Neural cell (in vitro differentiated cells): ENCODE results near the gene MAP6. TPM values are rescaled to one million over a fixed set of nuclear protein-coding genes. Genes with fewer than 3 reads are reported as not detected.
A peak's percentile ranks its signal among the peaks of the same experiment; 100 is the strongest.

Experiments
- H2AFZ ChIP-seq: fragments of 200-600, 300-800 bp; sonication (generic), shearing (Covaris generic); 2 replicates; pipeline ENCODE4 v1.6.0; 2014; ENCODE audit warnings: low read depth, mild to moderate bottlenecking, antibody characterized with exemption, low read length, moderate library complexity
- H3F3A ChIP-seq: fragments of 200-600 bp; shearing (Covaris generic); 2 replicates; pipeline ENCODE4 v1.6.1; 2016; ENCODE audit warnings: mild to moderate bottlenecking, moderate library complexity, mixed read lengths, antibody characterized with exemption, low read length; ENCODE audit not compliant: insufficient read depth, poor library complexity, severe bottlenecking
- H3K27ac ChIP-seq: fragments of 200-600, 300-800 bp; sonication (generic), shearing (Covaris generic); 2 replicates; pipeline ENCODE4 v1.5.1; 2014; ENCODE audit warnings: mild to moderate bottlenecking, low read length, moderate library complexity
- H3K27me3 ChIP-seq: fragments of 300-800, 200-600 bp; sonication (generic), shearing (Covaris generic); 2 replicates; pipeline ENCODE4 v1.6.0; 2014; ENCODE audit warnings: mild to moderate bottlenecking, low read depth, low read length, moderate library complexity; ENCODE audit not compliant: insufficient read depth
- H3K36me3 ChIP-seq: fragments of 300-800, 200-600 bp; sonication (generic), shearing (Covaris generic); 2 replicates; pipeline ENCODE4 v1.5.1; 2014; ENCODE audit warnings: mild to moderate bottlenecking, antibody characterized with exemption, low read length, moderate library complexity; ENCODE audit not compliant: insufficient read depth
- H3K4me2 ChIP-seq: fragments of 300-800, 200-600 bp; sonication (generic), shearing (Covaris generic); 2 replicates; pipeline ENCODE4 v1.6.0; 2014; ENCODE audit warnings: mild to moderate bottlenecking, low read length
- H3K4me3 ChIP-seq: fragments of 300-800, 200-600 bp; sonication (generic), shearing (Covaris generic); 2 replicates; pipeline ENCODE4 v1.5.1; 2014; ENCODE audit warnings: mild to moderate bottlenecking, low read length, moderate library complexity
- H3K79me2 ChIP-seq: fragments of 200-600 bp; shearing (Covaris generic); replicated peaks from 2 replicates; pipeline ENCODE4 v1.6.0; 2014; ENCODE audit warnings: mild to moderate bottlenecking, low read length, moderate library complexity; ENCODE audit not compliant: insufficient read depth
- H3K9ac ChIP-seq: fragments of 300-800, 200-600 bp; sonication (generic), shearing (Covaris generic); 2 replicates; pipeline ENCODE4 v1.6.1; 2016; ENCODE audit warnings: mild to moderate bottlenecking, low read length, mixed read lengths
- H3K9me2 ChIP-seq: fragments of 200-600 bp; shearing (Covaris generic); 2 replicates; pipeline ENCODE4 v1.6.1; 2016; ENCODE audit warnings: mild to moderate bottlenecking, low read length, mixed read lengths; ENCODE audit not compliant: insufficient read depth
- H3K9me3 ChIP-seq: fragments of 200-600, 300-800 bp; sonication (generic), shearing (Covaris generic); 2 replicates; pipeline ENCODE4 v1.6.1; 2016; ENCODE audit warnings: mild to moderate bottlenecking, mixed run types, low read length, moderate library complexity, mixed read lengths
- H4K20me1 ChIP-seq: fragments of 200-600 bp; shearing (Covaris generic); 2 replicates; pipeline ENCODE4 v1.6.1; 2016; ENCODE audit warnings: mild to moderate bottlenecking, mixed run types; ENCODE audit not compliant: insufficient read depth
- CTCF ChIP-seq: fragments of 450-650 bp; IDR thresholded peaks from 2 replicates; pipeline ENCODE4 v1.5.1; 2014; ENCODE audit warnings: antibody characterized with exemption, mild to moderate bottlenecking, moderate library complexity; ENCODE audit not compliant: poor library complexity, severe bottlenecking
- EP300 ChIP-seq: fragments of 450-650 bp; conservative IDR thresholded peaks from 2 replicates; pipeline ENCODE4 v1.6.1; 2014; ENCODE audit warnings: antibody characterized with exemption, mild to moderate bottlenecking, moderate library complexity; ENCODE audit not compliant: poor library complexity, severe bottlenecking
- EZH2 ChIP-seq: fragments of 200-600, 300-800 bp; shearing (Covaris generic), sonication (generic); IDR thresholded peaks from 2 replicates; pipeline ENCODE4 v1.6.1; 2014; ENCODE audit warnings: antibody characterized with exemption, low read length, borderline replicate concordance, mild to moderate bottlenecking; ENCODE audit not compliant: insufficient read depth, poor library complexity, severe bottlenecking
- MXI1 ChIP-seq: fragments of 450-650 bp; conservative IDR thresholded peaks from 2 replicates; pipeline ENCODE4 v1.6.1; 2014; ENCODE audit warnings: antibody characterized with exemption, mild to moderate bottlenecking; ENCODE audit not compliant: poor library complexity, severe bottlenecking
- POLR2AphosphoS5 ChIP-seq: IDR thresholded peaks from 2 replicates; pipeline ENCODE4 v1.6.1; 2012
- RAD21 ChIP-seq: fragments of 450-650 bp; conservative IDR thresholded peaks from 2 replicates; pipeline ENCODE4 v1.6.1; 2014; ENCODE audit warnings: antibody characterized with exemption, mild to moderate bottlenecking, moderate library complexity
- SMC3 ChIP-seq: fragments of 450-650 bp; conservative IDR thresholded peaks from 2 replicates; pipeline ENCODE4 v1.6.1; 2014; ENCODE audit warnings: antibody characterized with exemption, mild to moderate bottlenecking, moderate library complexity; ENCODE audit not compliant: poor library complexity
- TAF1 ChIP-seq: IDR thresholded peaks from 2 replicates; pipeline ENCODE4 v1.6.1; 2012; ENCODE audit warnings: low read depth
- polyA plus RNA-seq: library from polyadenylated mRNA; depleted of rRNA; stranded (reverse); fragments of >200 nt; gene quantifications from 2 replicates; pipeline ENCODE4 v1.2.3, GENCODE V29; 2014
- TF ChIP-seq, protein P1 (sequence below): IDR thresholded peaks from 2 replicates; pipeline ENCODE4 v1.6.1; 2012; ENCODE audit warnings: borderline replicate concordance

MAP6 gene
- polyA plus RNA-seq, 1 donor from 2014 or later, result 178 TPM

DNA sequence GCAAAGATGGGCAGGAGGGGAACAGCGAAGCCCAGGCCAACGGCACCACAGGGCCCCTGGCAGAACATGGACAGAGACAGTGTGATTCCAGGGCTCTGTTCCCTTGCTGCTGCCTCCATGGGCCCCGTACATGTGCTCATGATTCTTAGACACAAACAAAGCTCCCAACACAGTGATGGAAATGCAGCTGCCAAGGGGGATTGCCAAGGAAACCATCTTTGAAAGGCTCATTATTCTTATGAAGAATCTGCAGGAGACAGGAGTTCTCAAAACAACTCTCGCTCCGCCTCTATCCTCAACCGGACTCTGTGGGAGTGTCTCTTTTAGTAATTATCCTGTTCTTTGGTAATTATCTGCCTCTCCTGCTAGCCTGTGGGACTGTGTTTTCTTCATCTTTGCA lies 74.6 kb downstream of the MAP6 start:
- Histone ChIP-seq H3K4me2 (no peak overlapping the region), H2AFZ (no peak overlapping the region), H3F3A (no peaks in the 10 kb centered on the region), H4K20me1 (no peaks in the 10 kb centered on the region), H3K9me3 (no peaks in the 10 kb centered on the region), H3K36me3 (no peaks in the 10 kb centered on the region), H3K9ac (no peak overlapping the region), H3K4me3 (peak overlapping the region; percentile 47), H3K27me3 (no peaks in the 10 kb centered on the region), H3K79me2 (peaks cover 3% of the 10 kb centered on the region), H3K27ac (peak overlapping the region; percentile 86), H3K9me2 (no peaks in the 10 kb centered on the region)
- TF ChIP-seq EP300, result no peak
- TF ChIP-seq POLR2AphosphoS5, result no peak
- TF ChIP-seq EZH2, result no peak
- TF ChIP-seq, protein P1, sequence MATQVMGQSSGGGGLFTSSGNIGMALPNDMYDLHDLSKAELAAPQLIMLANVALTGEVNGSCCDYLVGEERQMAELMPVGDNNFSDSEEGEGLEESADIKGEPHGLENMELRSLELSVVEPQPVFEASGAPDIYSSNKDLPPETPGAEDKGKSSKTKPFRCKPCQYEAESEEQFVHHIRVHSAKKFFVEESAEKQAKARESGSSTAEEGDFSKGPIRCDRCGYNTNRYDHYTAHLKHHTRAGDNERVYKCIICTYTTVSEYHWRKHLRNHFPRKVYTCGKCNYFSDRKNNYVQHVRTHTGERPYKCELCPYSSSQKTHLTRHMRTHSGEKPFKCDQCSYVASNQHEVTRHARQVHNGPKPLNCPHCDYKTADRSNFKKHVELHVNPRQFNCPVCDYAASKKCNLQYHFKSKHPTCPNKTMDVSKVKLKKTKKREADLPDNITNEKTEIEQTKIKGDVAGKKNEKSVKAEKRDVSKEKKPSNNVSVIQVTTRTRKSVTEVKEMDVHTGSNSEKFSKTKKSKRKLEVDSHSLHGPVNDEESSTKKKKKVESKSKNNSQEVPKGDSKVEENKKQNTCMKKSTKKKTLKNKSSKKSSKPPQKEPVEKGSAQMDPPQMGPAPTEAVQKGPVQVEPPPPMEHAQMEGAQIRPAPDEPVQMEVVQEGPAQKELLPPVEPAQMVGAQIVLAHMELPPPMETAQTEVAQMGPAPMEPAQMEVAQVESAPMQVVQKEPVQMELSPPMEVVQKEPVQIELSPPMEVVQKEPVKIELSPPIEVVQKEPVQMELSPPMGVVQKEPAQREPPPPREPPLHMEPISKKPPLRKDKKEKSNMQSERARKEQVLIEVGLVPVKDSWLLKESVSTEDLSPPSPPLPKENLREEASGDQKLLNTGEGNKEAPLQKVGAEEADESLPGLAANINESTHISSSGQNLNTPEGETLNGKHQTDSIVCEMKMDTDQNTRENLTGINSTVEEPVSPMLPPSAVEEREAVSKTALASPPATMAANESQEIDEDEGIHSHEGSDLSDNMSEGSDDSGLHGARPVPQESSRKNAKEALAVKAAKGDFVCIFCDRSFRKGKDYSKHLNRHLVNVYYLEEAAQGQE, result no peak
- no peak for TF ChIP-seq TAF1
- no peak for TF ChIP-seq MXI1
- TF ChIP-seq RAD21, result no peak
- no peak for TF ChIP-seq SMC3
- no peak for TF ChIP-seq CTCF

DNA sequence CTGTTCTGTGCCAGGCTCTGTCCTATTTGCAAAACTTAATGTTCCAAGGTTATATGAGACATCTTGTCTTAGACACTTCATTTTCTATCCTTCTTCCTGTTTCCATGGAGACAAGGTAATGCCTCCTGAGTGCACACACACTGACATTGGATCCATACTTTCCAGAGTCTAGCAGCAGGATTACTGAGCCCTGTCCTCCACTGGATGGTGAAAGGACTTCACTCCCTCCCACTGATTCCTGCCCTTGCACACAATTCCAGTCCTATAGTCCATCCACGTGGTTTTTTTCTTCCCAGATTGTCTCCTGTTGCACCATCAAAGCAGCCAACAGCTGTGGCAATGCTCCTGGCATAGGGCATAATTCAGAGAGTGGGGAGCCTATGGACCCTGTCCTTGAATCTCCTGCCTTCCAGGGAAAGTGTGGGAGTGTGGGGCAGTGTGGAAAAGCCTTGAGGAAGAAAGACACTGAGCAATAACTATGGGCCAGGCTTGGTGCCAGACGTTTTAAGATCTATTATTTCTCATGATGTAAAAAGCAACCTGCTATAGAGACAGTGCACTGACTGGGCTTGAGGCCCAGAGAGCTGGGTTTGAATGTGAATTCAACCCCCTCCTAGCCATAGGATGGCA lies 75.4 kb downstream of the MAP6 start:
- TF ChIP-seq RAD21 (peak; percentile 41), EZH2 (no peak), EP300 (no peak), SMC3 (peak; percentile 47), CTCF (no peak), MXI1 (peak; percentile 32), POLR2AphosphoS5 (peak; percentile 24), TAF1 (no peak)
- TF ChIP-seq, protein P1, result no peak
- H3F3A ChIP-seq, result no peaks in the 10 kb centered on the region
- no peaks in the 10 kb centered on the region for H3K9me3 ChIP-seq
- no peaks in the 10 kb centered on the region for H3K27me3 ChIP-seq
- H3K9ac ChIP-seq, result peak overlapping the region; percentile 50
- peaks cover 3% of the 10 kb centered on the region for H3K79me2 ChIP-seq
- no peaks in the 10 kb centered on the region for H3K9me2 ChIP-seq
- no peak overlapping the region for H2AFZ ChIP-seq
- H4K20me1 ChIP-seq, result no peaks in the 10 kb centered on the region
- H3K4me3 ChIP-seq, result peak overlapping the region; percentile 47
- peak overlapping the region; percentile 86 for H3K27ac ChIP-seq
- H3K36me3 ChIP-seq, result no peaks in the 10 kb centered on the region
- H3K4me2 ChIP-seq, result peak overlapping the region; percentile 43
